Measurements from ENCODE around the gene NFATC2.

Gene NFATC2

DNA sequence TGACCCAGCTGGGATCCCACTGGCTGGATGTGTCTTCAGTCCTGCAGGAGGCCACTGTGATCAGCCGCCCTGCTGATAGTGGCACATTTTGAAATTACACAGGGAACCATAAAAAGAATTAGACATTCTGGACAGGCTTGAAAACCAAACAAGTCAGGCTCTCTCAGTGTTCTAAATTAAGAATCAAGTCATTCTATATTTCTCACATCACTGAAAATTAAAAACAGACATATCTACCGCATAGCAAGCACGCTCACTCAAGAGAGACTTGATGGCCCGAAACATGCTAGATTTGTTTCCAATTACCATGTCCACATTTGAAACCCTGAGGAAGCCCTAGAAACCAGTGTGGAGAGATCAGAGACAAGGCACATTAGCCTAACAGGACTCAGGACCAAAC is 57.7 kb downstream of the NFATC2 start:
- TF ChIP-seq TCF12 (IDR thresholded peaks at IDR 0.05; ENCODE audit: low read depth), result no peak
- TF ChIP-seq ZBTB7A (IDR thresholded peaks at IDR 0.05; ENCODE audit: low read depth), result no peak
- TF ChIP-seq FOXM1 (IDR thresholded peaks at IDR 0.05; ENCODE audit: borderline replicate concordance, low read depth), result no peak
- no peak for TF ChIP-seq CREB1 (IDR thresholded peaks at IDR 0.05; ENCODE audit: low read depth)

DNA sequence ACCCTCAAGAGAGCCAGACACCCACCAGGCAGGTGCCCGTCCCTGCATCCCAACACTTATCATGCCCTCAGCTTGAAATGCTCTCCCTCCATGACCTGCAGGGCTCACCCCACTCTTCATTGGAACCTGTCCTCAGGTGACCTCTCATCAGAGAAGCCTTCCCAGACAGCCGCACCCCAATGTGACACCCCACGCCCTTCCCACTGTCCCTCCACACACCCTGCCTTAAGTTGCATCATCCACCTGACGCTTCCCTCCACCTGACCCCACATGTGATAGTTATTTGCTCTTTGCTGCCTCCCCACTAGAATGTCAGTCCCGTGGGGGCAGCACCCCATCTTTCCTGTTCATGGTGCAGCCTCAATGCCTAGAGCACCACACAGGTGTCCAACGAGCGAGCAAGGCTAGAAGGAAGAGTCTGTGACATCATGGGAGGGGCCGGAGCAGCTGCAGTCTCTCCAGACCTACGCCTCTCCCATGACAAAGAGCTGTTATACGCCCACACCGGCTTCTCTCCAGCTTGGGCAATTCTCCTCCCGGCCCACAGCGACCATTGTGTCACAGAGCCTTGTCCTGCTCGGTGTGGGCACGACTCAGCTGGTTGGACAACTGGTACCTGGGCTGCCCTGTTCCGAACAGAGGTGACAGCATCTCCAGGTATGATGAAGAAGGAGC is 58.2 kb downstream of the NFATC2 start:
- TF ChIP-seq FOXM1 (IDR thresholded peaks at IDR 0.05; ENCODE audit: borderline replicate concordance, low read depth) (no peak), ZBTB7A (IDR thresholded peaks at IDR 0.05; ENCODE audit: low read depth) (no peak), EP300 (IDR thresholded peaks at IDR 0.05; ENCODE audit: borderline replicate concordance) (no peak), CEBPB (IDR thresholded peaks at IDR 0.05) (no peak), TEAD4 (IDR thresholded peaks at IDR 0.05) (no peak), EGR1 (IDR thresholded peaks at IDR 0.05) (no peak), YY1 (IDR thresholded peaks at IDR 0.05; ENCODE audit: low read depth) (no peak)
- TF ChIP-seq, protein P1, sequence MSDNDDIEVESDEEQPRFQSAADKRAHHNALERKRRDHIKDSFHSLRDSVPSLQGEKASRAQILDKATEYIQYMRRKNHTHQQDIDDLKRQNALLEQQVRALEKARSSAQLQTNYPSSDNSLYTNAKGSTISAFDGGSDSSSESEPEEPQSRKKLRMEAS (IDR thresholded peaks at IDR 0.05), result no peak
- TF ChIP-seq, protein P2, sequence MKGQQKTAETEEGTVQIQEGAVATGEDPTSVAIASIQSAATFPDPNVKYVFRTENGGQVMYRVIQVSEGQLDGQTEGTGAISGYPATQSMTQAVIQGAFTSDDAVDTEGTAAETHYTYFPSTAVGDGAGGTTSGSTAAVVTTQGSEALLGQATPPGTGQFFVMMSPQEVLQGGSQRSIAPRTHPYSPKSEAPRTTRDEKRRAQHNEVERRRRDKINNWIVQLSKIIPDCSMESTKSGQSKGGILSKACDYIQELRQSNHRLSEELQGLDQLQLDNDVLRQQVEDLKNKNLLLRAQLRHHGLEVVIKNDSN (IDR thresholded peaks at IDR 0.05), result no peak

DNA sequence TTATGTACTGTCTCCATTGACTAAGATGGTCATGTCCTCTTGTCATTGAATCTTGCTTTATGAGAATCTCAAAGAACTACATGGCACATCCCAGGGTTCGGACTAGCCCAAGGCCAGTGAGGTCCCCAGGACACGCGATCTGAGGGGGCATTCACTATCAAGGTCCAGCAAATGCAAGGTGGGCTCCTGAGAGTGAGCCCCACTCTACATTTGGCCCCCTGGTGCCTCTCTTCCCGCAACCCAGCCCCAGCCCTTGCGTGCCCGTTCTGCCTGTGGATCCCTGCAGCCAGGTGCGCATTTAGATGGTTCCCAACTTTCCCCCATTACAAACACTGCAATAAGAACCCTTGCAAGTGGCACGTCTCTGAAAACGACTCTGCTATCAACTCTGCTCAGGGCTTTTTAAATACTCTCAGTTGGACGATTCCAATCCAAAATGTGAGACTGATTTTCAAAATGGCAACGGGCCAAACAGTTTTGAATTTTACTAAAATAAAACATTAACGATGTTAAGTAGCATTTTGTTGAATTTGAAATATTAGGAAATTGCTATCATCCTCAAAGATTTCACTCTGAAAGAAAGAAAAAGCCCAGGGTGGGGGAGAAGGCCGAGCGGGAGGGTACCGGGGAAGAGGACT is 59.6 kb downstream of the NFATC2 start:
- TF ChIP-seq ZBTB7A (IDR thresholded peaks at IDR 0.05; ENCODE audit: low read depth) (no peak), TEAD4 (IDR thresholded peaks at IDR 0.05) (no peak), RAD21 (IDR thresholded peaks at IDR 0.05; ENCODE audit: low read depth) (no peak), FOXM1 (IDR thresholded peaks at IDR 0.05; ENCODE audit: borderline replicate concordance, low read depth) (no peak), CEBPB (IDR thresholded peaks at IDR 0.05) (no peak), TAF1 (IDR thresholded peaks at IDR 0.05; ENCODE audit: low read depth) (no peak), NFIC (IDR thresholded peaks at IDR 0.05) (no peak), TCF12 (IDR thresholded peaks at IDR 0.05; ENCODE audit: low read depth) (no peak), EGR1 (IDR thresholded peaks at IDR 0.05) (no peak), YY1 (IDR thresholded peaks at IDR 0.05; ENCODE audit: low read depth) (no peak), CREB1 (IDR thresholded peaks at IDR 0.05; ENCODE audit: low read depth) (no peak)
- TF ChIP-seq, protein P3, sequence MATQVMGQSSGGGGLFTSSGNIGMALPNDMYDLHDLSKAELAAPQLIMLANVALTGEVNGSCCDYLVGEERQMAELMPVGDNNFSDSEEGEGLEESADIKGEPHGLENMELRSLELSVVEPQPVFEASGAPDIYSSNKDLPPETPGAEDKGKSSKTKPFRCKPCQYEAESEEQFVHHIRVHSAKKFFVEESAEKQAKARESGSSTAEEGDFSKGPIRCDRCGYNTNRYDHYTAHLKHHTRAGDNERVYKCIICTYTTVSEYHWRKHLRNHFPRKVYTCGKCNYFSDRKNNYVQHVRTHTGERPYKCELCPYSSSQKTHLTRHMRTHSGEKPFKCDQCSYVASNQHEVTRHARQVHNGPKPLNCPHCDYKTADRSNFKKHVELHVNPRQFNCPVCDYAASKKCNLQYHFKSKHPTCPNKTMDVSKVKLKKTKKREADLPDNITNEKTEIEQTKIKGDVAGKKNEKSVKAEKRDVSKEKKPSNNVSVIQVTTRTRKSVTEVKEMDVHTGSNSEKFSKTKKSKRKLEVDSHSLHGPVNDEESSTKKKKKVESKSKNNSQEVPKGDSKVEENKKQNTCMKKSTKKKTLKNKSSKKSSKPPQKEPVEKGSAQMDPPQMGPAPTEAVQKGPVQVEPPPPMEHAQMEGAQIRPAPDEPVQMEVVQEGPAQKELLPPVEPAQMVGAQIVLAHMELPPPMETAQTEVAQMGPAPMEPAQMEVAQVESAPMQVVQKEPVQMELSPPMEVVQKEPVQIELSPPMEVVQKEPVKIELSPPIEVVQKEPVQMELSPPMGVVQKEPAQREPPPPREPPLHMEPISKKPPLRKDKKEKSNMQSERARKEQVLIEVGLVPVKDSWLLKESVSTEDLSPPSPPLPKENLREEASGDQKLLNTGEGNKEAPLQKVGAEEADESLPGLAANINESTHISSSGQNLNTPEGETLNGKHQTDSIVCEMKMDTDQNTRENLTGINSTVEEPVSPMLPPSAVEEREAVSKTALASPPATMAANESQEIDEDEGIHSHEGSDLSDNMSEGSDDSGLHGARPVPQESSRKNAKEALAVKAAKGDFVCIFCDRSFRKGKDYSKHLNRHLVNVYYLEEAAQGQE (IDR thresholded peaks at IDR 0.05; ENCODE audit: low read depth), result no peak
- TF ChIP-seq, protein P1 (IDR thresholded peaks at IDR 0.05), result no peak
- TF ChIP-seq, protein P2 (IDR thresholded peaks at IDR 0.05), result no peak

DNA sequence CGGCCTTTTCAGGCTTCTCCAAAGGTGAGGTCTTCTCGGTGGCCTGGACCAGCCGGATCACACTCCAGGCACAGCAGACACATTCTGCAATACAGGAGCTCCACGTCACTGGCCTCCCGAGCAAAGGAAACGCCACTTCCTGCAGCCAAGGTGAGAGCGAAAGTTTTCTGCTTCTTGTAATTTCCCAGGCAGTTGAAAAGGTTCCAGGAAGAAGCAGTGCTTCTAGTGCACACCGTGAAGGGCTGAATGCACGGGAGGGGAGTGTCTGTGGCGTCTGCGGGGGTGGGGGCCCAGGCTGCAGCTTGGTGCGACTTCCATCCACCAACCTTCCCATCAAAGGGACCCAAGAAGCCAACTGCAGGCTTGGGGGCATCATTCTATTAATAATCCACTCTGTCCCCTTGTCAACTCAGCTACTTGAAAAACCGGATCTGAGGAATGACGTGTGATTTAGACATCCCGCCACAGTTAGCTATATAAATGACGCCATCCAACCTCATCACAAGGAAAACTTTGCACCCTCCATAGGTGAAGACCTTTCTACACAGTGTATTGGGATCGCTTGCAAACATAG is 61.1 kb downstream of the NFATC2 start:
- TF ChIP-seq EGR1 (IDR thresholded peaks at IDR 0.05) (no peak), CEBPB (IDR thresholded peaks at IDR 0.05) (no peak), YY1 (IDR thresholded peaks at IDR 0.05; ENCODE audit: low read depth) (no peak), ZBTB7A (IDR thresholded peaks at IDR 0.05; ENCODE audit: low read depth) (no peak), CREB1 (IDR thresholded peaks at IDR 0.05; ENCODE audit: low read depth) (no peak), EP300 (IDR thresholded peaks at IDR 0.05; ENCODE audit: borderline replicate concordance) (no peak), RAD21 (IDR thresholded peaks at IDR 0.05; ENCODE audit: low read depth) (no peak), TCF12 (IDR thresholded peaks at IDR 0.05; ENCODE audit: low read depth) (no peak), FOXM1 (IDR thresholded peaks at IDR 0.05; ENCODE audit: borderline replicate concordance, low read depth) (no peak)
- TF ChIP-seq, protein P1 (IDR thresholded peaks at IDR 0.05), result no peak
- TF ChIP-seq, protein P3 (IDR thresholded peaks at IDR 0.05; ENCODE audit: low read depth), result no peak
- TF ChIP-seq, protein P2 (IDR thresholded peaks at IDR 0.05), result no peak
